Daoy (cell line): Measurements from ENCODE around the gene PYHIN1. TPM values are rescaled to one million over a fixed set of nuclear protein-coding genes. Genes with fewer than 3 reads are reported as not detected.
A peak's percentile ranks its signal among the peaks of the same experiment; 100 is the strongest.

Source experiments
- DNase-seq: peaks from one replicate; pipeline ENCODE4 v3.0.0-alpha.2; 2015; ENCODE audit warnings: low read depth
- total RNA-seq: library from RNA; depleted of rRNA; stranded (reverse); fragments of >200 nt; shearing (Covaris generic); gene quantifications from 2 replicates; pipeline ENCODE4 v1.2.3, GENCODE V29; 2014; rRNA removed

The PYHIN1 gene
- total RNA-seq, 1 experiment from 2014 or later = not detected

GRCh38 chr1:159014003-159014571 lies 82.7 kb downstream of the PYHIN1 start:
- no peak for DNase-seq

GRCh38 chr1:159014851-159015250 lies 83.5 kb downstream of the PYHIN1 start:
- DNase-seq = no peak

- DNase-seq = peak; percentile 76
These were observed 84.1 kb downstream of the PYHIN1 start for GRCh38 chr1:159015440-159015909.

GRCh38 chr1:159023723-159024122 lies 92.4 kb downstream of the PYHIN1 start:
- no peak for DNase-seq

- no peak for DNase-seq
These were observed 93.7 kb downstream of the PYHIN1 start for GRCh38 chr1:159025043-159025442.

Other genes starting within 250 kb of the PYHIN1 start
- 0.06 and 0.42 TPM in 2 replicates for gene SPTA1, start 244.8 kb upstream of the PYHIN1 start, total RNA-seq
- not detected in 2 replicates for gene OR6K2, start 230.9 kb upstream of the PYHIN1 start, total RNA-seq
- not detected in 2 replicates for gene OR6K3, start 210.8 kb upstream of the PYHIN1 start, total RNA-seq
- not detected in 2 replicates for gene OR6K6, start 176.8 kb upstream of the PYHIN1 start, total RNA-seq
- not detected in 2 replicates for gene OR6N1, start 159.4 kb upstream of the PYHIN1 start, total RNA-seq
- gene OR6N2, start 150.3 kb upstream of the PYHIN1 start, total RNA-seq = not detected in 2 replicates
- not detected in 2 replicates for gene MNDA, start 100.2 kb upstream of the PYHIN1 start, total RNA-seq
- gene IFI16, start 78.4 kb downstream of the PYHIN1 start, total RNA-seq = 23.7 and 24.5 TPM in 2 replicates
- gene AIM2, start 145.2 kb downstream of the PYHIN1 start, total RNA-seq = 3.9 and 5.3 TPM in 2 replicates
- 0.57 and 0.80 TPM in 2 replicates for gene CADM3, start 240.1 kb downstream of the PYHIN1 start, total RNA-seq